NCI-H446 treated with DMSO at 0.1 percent for 48 hours (cell line): ENCODE data around the gene HOXB2.

Source experiments
- DNase-seq: peaks from one replicate; lab custom pipeline; 2025; lab: John Stamatoyannopoulos, UW

The HOXB2 gene

GRCh38 chr17:48578616-48579470, 33.9 kb upstream of the HOXB2 start:
- DNase-seq: no peak

DNA sequence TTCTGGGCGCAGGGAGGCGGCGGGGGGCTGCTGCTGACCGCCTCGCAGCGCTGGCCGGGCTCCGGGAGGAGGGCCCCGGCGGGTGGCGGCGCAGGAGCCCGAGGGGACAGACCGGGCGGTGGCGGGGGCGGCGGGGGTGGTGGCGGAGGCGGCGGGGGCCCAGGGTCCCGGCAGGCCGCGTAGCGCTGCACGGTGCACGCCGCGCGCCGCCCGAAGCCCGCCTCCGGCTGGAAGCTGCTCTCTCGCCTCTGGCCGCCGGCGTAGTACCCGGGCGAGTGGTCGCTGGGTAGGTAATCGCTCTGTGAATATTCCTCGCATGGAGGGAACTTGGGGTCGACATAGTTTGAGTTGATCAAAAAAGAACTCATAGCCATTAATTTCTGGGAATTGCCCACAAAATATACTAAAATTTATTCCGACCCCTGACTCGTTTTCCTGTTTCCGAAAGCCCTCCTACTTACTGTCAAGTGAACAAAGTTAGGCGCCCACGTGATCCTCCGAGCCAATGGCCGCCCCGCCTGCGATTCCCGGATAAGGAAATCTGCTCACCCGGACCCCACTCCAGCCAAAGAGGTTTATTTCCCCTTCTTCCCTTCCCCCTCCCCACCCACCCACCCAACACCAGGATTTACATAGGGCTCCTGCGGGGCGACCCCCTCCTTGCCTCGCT, 33.2 kb upstream of the HOXB2 start, which contains the start of gene HOXB4:
TSS of gene HOXB4 (minus strand) at position 405 of the 670 bp plus-strand sequence. CDS start at position 374, 31 bp downstream.
- DNase-seq: peak; percentile 45

DNA sequence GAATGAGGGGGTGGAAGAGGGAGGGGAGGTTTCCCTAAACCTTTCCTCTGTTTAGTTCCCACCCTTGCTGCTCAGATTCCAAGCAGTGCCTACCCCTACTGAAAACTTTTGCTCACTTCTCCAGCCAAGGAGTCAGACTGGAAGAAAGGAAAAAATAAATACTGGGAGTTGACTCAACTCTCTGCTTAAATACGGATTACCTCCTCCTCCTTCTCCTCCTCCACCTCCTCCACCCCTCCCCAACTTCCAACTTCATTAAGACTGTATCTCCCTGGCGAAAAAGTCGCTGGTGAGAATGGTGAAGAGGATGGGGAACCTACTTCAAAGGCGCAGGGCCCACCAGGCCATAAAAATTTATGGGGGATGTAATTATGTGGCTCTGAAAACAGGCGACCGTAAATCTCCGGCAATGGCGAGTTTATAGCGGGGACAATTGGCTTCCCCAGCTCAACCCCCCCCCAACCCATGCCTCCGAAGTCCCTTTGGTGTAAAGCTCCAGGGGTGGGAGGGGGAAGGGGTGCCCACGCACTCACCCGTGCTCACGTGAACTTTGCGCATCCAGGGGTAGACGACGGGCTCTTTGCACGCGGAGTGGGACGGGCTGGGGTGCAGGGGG, 32.5 kb upstream of the HOXB2 start:
- no peak for DNase-seq

DNA sequence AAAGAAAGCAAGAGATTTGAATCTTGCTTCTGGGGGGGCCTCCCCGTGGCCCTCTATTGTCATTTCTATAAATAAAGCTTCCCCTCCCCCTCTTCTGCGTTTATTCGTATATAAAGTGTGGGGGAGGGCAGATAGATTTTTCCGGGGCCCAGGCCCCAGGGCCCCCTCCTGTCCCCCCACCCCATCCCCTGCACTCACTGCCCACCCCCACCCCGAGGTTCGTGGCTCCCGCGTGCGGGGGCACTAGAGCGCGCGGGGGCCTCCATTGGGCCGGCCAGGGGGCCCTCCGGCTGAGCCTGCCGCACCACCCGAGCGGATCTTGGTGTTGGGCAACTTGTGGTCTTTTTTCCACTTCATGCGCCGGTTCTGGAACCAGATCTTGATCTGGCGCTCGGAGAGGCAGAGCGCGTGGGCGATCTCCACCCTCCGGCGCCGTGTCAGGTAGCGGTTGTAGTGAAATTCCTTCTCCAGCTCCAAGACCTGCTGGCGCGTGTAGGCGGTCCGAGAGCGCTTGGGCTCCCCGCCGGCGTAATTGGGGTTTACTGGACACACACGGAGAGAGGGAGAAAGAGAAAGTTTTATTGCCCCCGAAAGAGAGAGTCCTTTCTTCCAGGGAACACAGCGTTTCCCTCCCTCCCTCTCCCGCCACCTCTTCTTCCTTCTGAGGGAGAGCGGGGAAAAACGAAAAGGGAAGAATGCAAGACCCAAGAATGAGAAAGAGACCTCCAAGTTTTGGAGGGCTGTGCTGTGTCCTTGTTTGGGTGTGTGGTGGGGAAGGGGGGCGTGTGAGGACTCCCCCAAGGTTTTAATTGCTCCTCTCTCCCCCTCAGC, 31.8 kb upstream of the HOXB2 start:
- DNase-seq: no peak

GRCh38 chr17:48575673-48576478, 31.0 kb upstream of the HOXB2 start:
- no peak for DNase-seq

DNA sequence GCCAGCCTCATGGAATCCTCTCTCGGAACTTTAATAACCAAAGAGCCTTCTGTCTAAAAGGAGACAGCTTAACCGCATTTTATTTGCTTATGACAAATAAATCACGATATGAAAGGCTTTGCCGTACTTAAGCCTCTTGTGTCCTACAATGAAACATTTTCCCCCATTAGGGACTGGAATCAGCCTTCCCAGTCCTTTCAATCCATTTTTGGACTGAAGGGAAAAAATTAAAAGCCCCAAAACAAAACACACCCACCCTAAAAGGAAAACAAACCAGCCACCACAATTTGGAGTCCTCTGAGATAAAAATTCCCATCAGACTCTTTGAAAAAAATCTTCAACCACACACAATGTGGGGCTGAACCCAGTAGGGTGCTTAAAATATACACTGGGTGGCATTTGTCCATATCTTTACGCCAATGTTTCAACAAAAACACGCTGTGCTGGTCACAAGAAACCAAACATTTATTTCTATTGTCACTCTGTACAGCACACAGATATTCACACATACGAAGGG, 30.2 kb upstream of the HOXB2 start:
- no peak for DNase-seq

DNA sequence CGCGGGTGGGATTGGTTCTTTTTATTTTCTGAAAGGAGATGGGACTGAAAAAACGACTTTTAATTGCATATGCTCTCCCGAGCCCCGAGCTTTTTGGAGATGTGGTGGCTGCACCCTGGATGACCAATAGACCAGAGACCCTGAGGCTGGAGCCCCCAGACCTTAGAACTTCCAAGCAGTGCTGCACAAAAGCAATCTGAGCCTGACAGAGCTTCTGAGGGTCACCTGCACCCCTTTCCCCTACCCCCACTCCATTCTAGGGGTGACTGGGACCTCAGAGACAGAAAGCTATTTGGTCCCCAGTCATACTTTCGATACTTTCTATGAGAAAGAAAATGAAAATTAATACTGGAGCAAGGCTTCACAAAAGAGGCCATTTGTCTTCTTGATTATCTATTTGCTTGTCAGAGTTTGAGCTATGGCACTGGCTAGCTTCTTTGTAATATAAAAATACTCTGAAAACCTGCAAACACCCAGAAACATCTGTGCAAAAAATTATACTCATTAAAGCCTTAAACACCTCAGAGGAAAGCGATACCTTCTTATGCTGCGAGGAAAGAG, 29.7 kb upstream of the HOXB2 start:
- DNase-seq: no peak

- no peak for DNase-seq
Observed at GRCh38 chr17:48571826-48572417, 27.0 kb upstream of the HOXB2 start.

DNA sequence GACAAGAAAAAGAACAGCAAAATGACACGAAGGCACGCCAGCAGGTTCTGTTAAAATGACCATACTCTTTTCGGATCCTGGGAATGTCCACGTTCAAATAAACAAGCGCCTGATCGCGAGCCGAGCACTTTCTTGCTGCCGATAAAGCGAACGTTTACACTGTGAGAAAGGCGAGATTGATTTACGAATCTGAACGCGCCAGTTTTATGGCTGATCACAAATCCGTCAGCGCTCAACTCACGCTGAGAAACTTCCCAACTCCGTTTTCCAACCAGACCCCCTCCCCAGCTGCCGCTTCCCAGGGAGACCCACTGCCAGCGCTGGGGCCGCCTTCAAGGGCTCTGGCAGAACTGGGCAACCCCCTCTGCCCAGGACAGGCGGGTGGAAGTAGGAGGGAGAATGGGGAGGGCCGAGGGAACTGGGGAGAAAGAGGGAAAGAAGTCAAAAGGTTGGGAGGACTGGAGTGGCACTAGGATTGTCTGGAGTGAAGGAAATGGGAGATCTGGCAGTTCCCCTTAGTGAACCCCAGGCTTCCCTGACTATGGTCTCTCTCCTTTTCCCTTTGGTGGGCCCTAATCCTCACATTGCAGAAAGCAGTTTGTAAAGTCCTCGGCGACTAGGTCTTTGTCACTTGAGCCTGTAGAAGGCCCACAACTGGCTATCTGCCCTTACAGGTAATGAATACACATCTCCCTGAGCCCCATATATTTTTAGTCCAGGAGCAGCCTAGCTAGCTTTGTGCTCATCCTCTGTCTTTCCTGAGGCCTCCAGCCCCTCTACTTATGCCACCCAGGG, 26.3 kb upstream of the HOXB2 start:
- no peak for DNase-seq

DNA sequence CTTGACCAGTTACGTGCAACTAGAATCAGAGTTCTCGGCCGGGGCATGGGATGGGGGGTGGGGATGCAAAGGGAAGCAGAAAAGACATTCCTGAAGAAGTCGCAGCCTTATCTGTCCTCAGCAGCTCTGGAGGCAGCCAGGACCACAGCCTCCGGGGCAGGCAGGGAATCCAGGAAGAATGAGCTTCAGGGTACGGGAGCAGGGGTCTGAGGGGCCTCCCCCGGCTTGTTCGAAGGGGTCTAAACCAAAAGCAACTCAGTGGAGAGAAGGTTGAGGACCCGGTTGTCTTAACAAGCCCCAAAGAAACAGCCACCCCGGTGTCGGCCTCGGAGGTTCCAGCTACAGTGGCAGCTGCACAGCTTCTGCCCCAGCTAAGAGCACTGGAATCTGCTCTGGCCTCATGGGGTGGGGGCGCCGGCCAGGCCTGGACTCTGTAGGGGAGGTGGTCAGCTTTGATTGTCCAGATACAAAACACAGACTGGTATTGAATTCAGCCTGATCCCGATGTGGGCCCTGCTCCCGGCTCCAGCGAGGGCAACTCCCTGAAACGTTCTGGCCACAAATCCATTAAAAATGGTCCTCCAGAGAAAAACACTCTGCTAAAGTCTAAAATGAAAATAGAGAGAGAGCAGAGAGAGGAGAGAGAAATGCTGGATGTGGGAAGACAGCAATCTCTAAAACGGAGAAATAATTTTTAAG, 25.6 kb upstream of the HOXB2 start:
- DNase-seq: no peak

DNA sequence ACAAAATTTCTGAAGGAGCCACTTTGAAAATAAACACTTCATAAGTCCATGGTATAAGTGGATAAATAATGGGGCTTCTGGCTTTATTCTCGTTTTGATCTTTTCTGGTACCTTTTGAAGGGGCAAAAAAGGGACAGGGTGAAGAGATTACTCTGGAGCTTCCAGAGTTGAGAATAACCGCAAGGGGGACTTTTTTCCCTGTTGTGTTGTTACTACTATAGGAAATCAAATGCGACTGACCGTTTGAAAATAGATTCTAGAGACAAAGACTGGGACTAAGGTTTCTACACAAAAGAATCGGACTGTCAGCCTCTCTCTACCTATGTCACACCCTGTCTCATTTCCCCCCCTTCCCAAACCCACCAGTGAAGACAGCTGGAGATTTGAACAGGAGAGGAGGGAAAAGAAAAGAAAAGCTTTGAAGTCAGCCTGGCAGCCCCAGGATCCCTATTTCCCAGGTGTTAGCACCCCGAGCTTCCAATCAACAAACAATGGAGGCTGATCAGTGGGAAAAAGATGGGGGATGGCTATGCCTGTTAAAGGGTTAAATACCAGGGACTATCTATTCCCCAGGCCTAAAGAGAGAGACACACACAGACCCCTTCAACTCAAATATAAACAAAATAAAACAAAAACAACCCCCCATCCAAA, 24.9 kb upstream of the HOXB2 start:
- DNase-seq: no peak

DNA sequence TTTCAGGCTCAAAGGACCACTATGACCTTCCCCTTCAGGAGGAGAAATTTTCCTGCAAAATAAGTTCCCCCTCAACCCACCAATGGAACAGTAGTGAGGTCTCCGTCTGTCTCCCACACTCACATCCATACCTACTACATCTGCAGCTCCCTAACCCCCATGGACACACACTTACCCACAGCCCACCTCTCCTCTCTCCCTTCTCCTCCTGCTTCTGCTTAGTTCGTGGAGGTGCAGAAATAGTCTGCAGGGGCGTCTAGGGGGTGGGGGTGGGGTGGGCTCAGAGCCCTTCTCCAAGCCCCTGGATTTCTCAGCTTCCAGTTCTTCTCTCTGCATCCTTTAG, 24.3 kb upstream of the HOXB2 start:
- no peak for DNase-seq

DNA sequence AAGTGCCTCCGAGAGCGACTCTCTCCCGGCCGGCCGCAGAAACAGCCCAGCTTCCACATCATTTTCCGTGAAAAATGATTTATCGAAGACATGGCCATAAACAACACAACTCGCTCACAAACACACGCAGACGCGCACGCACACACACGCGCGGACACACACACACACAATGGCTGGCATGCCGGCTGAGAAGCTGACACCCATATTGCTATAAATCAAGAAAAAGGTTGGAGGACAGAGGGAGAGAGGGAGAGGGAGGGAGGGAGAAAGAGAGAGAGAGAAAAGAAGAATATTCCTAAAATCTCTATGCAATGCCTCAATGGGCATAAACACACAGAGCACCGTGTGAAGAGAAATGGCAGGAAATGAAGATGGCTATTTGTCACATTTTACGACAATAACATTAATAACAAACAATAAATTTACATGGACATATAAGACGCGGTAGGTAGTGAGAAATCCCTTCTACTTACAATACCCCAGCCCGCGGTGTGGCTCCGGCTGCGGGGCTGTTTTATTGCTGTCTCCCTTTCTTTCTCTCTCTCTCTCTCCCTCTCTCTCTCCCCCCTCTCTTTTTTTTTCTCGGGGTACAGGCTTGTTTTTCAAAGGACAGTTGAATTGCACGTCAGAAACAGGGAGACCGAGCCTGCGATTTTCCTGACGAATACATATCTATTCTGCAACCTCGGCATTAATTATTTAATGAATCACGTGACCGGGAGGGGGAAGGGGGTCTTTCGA, 23.8 kb upstream of the HOXB2 start:
- no peak for DNase-seq

DNA sequence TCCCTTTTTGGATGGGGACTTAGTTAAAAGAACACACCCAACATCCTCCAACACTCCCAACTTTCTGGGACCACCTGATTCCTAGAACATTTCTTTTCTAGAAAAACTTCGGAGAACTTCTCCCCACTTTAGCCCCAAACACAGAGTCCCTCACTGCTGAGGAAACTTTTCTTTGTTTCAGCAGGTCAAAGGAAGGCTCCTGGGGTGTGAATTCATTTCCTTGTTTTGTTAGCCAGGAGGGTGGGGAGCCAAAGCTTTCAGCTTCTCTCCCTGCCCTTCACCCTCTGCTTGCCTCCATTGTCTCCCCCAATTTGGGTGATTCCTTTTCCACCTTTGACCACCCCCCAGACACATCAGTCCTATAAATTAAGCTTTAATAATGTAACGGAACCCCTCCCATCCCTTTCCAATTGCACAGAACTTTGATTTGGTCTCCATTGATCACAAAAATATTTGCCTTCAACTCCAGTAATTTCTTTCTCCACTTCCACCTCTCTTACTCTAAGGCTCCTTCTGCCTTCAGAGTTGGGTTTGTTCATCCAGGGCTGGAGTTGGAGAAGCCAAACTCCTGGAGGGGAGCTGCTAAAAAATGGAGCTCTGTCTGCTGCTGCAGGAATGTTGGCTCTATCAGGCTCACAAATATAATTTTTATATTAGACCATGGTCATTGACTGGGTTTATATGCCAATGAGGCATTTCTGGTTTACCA, 22.9 kb upstream of the HOXB2 start:
- no peak for DNase-seq

DNA sequence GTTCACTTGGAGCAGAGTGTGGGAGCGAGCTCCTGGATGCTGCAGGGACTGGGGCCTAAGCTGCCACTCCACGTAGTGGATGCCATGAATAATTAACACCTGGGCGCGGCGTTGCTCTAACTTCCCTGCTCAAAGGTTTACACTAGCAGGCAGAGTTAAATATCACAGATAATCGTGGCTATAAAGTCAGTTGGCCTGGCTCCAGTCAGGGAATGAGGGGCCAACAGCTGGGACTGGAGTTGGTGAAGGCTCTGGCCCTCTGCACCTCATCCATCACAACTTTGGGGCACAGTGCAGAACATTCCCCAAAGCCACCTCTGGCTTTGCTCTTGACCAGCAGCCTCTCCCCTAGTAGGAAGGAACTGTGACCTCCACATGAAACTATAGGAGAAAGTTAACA, 22.3 kb upstream of the HOXB2 start:
- DNase-seq: no peak

GRCh38 chr17:48566717-48567116, 21.8 kb upstream of the HOXB2 start:
- DNase-seq: no peak
